Activated CD8-positive, alpha-beta memory T cell treated with anti-CD3 and anti-CD28 coated beads, Interleukin-2, amount 50 U/mL, for 24 hours (primary cell): ENCODE measurements around the gene ZNF724.
"Not testable (repeated sequence)": the region's sequence is repeated elsewhere in the genome, so short reads cannot be mapped to it uniquely, and the experiment has no call there.

Experiments used
- DNase-seq: peaks from one replicate; pipeline ENCODE4 v3.0.0-alpha.2; 2020; ENCODE audit errors: extremely low read depth

ZNF724 gene

DNA sequence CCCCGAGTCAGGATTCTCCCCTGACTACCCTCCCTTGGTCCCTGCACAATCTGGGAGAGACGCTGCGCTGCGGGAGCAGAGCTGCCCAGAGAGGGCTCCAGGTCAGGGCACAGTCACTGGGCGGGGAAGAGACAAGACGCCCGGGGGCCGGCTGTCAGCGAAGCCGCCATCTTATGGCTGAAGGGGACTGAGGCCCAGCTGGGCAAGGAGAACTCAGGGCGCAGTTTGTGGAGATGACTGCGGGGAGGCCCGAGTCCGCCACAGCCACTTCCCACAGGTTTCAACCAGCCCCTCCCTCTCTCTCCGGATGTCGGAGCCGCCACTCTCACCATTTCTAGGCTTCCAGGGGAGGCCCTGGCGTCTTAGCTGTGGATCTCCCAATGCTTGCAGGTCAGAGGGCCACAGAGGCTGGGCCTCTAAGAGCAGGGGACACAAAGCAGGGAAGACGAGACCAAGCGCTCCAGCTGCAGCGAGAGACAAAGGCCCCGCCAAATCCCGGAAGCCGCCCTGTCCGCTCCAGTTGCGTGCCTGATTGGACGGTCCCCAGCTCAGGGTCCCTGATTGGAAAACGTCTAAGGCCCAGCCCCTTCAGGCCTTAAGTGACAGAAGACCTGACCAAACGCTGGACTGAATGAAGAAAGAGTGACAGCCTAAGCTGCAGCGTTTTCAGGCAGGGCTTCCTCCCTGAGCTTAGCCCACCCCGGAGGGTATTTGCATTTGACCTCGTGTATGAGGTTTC is at the start of gene ZNF724:
Gene ZNF724 (minus strand): TSS at position 484 of the 739 bp plus-strand sequence. CDS start 152 bp downstream, at position 332.
- peak; percentile 78 for DNase-seq

DNA sequence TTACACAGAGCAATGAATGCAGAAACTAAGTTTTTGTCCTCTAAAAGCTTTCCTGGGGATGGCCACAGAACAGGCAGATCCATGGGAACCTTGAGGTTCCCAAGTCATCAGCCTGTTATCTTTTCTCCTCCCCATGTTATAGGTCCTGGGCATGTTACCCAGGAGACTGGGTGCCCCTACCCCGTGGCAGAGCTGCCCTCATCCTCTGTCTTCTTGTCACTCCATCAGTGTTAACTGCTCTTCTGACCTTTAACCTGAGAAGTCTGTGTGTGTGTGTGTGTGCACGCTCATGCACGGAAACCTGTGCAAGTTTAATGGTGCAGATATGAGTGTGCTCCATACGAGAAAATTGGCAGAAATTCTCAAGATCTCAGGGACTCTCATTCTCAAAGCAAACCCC is 43.9 kb upstream of the ZNF724 start:
- DNase-seq = no peak

DNA sequence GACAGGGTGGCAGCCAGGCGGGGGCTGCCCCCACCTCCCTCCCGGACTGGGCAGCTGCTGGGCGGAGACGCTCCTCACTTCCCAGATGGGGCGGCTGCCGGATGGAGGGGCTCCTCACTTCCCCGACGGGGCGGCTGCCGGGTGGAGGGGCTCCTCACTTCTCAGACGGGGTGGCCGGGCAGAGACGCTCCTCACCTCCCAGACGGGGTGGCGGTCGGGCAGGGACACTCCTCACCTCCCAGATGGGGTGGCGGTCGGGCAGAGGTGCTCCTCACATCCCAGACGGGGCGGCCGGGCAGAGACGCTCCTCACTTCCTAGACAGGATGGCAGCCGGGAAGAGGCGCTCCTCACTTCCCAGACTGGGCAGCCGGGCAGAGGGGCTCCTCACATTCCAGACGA is 39.8 kb upstream of the ZNF724 start:
- DNase-seq = not testable (repeated sequence)

DNA sequence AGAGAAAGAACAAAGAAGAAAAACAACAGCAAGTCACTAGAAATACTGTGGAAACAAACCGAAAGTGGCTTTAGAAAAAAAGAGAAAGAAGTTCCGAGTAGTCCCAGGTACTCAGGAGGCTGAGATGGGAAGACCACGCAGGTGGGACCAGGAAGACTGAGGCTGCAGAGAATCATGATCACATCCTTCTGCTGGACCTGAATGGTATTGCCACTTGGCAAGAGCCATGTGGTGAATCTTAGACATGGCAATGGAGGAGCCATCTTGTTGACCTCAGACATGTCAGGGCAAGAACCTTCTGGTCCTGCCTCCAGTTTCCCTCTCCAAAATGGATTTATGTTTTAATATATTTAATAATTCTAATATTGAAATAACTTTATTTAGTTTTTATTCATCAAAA is 37.4 kb upstream of the ZNF724 start:
- DNase-seq = no peak

DNA sequence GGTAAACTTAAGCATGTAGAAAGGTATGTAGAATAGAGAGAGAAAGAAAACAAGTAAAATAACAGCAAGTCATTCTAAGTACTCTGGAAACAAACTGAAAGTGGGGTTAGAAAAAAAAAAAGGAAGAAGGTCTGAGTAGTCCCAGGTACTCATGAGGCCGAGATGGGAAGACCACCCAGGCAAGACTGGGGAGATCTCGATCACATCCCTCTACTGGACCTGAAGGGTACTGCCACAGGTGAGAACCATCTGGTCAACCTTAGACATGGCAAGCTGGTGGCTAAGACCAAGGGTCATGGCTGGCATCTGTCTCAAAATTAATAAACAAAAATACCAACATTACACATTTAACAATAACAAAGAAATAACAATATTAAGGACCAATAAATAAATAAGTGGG is 36.3 kb upstream of the ZNF724 start:
- DNase-seq = no peak

DNA sequence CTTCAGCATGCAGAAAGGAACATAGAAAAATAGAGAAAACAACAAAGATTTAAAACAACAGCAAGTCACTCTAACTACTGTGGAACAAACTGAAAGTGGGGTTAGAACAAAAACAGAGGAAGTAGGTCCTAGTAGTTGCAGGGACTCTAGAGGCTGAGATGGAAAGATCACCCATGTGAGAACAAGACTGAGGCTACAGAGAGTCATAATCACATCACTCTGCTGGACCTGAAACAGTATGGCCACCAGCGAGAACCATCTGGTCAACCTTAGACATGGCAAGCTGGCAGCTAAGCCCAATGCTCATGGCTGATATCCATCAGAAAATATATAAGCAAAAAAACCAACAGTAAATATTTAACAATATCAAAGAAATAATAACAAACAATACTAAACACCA is 35.8 kb upstream of the ZNF724 start:
- no peak for DNase-seq

DNA sequence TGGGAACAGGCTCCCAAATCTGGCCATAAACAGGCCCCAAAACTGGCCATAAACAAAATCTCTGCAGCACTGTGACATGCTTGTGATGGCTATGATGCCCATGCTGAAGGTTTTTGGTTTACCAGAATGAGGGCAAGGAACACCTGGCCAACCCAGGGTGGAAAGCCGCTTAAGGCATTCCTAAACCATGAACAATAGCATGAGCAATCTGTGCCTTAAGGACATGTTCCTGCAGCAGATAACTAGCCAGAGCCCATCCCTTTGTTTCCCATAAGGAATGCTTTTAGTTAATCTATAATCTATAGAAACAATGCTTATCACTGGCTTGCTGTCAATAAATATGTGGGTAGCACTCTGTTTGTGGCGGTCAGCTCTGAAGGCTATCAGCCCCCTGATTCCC is 35.1 kb upstream of the ZNF724 start:
- not testable (repeated sequence) for DNase-seq

DNA sequence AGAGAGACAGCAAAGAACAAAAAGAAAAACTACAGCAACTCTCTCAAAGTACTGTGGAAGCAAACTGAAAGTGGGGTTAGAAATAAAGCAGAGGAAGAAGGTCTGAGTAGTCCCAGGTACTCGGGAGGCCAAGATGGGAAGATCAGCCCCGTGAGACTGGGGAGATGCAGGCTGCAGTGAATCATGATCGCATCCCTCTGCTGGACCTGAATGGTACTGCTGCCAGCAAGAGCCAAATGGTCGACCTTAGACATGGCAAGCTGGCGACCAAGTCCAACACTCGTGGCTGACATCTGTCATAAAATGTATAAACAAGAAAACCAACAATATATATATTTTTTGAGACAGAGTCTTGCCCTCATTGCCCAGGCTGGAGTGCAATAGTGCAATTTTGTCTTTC is 33.7 kb upstream of the ZNF724 start:
- no peak for DNase-seq

DNA sequence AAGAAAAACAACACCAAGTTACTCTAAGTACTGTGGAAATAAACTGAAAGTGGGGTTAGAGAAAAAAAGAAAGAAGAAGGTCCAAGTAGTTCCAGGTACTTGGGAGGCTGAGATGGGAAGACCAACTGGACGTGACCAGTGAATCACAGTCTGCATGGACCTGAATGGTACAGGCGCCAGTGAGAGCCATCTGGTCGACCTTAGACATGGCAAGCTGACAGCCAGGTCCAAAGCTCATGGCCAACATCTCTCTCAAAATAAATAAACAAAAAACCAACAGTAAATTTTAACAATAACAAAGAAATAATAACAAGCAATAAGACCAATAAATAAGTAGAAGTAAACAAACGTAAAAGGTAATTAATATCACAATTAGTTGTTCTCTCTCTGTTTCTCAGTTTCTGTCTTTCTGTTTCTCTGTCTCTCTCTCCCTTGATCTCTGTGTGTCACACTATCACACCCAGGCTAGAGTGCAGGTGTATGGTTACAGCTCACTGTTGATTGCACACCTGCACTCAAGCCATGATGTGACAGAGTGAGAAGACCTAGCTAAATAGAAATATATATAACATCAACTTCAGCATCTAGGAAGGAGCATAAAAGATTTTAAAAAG is 31.6 kb upstream of the ZNF724 start:
- no peak for DNase-seq

DNA sequence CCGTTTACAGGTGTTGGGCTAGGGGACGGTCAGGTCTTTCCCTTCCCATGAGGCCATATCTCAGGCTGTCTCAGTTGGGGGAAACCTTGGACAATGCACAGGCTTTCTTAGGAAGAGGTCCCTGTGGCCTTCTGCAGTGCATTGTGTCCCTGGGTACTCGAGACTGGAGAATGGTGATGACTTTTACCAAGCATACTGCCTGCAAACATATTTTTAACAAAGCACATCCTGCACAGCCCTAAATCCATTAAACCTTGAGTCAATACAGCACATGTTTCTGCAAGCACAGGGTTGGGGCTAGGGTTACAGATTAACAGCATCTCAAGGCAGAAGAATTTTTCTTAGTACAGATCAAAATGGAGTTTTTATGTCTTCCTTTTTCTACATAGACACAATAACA is 27.9 kb upstream of the ZNF724 start:
- DNase-seq = not testable (repeated sequence)

DNA sequence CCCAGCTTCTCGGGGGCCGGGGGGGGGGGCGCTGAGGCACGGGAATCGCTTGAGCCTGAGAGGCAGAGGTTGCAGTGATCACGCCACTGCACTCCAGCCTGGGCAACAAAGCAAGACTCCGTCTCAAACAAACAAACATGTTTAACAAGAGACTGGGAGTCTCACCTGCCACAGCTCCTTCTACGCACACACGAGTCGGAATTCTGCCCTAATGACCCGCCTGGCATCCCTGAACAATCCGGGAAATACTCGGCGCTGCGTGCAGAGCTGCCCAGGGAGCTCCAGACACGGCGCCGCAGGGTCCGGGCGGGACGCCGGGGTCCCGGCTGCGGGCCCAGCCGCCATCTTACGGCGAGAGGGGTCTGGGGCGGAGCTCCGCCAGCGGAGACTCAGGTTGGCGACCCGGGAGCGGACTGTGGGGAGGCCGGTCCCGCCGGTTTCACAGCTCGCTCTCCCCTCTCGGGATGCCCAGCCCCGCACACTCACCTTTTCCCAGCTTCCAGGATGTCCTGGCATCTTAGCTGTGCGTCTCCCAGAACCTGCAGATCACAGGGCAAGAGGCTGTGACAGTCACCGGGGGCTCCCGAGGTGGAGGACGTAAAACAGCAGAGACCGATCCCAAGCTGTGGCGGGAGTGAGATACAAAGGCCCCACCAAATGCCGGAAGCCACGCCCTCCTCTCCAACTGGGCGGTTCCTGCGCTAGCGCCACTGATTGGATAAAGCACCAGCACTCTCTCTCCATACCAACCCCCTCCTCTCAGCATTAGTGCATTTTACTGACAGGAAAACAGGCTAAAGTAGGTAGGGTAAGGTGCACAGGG is 23.6 kb upstream of the ZNF724 start:
- peak; percentile 89 for DNase-seq

DNA sequence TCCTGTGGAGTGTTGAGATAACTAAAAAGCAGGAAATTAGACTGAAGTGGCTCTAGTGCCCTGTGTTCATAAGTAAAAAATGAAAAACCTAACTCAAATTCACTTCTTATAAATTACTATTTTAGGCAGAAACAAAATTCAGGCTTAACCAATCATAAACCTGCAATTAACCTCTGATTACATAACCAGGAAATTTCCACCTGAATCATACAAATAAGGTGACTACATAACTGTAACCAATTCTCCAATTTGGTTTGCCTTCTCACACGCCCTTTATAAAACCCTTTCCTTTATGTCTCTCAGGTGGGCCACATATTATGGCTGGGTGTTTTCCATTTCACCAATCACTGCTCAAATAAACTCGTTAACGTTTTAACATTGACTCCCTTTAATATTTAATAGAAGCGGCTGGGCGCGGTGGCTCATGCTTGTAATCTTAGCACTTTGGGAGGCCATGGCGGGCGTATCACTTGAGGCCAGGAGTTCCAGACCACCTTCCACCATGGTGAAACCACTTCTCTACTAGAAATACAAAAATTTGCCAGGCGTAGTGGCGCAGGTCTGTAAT is 22.9 kb upstream of the ZNF724 start:
- DNase-seq = no peak

DNA sequence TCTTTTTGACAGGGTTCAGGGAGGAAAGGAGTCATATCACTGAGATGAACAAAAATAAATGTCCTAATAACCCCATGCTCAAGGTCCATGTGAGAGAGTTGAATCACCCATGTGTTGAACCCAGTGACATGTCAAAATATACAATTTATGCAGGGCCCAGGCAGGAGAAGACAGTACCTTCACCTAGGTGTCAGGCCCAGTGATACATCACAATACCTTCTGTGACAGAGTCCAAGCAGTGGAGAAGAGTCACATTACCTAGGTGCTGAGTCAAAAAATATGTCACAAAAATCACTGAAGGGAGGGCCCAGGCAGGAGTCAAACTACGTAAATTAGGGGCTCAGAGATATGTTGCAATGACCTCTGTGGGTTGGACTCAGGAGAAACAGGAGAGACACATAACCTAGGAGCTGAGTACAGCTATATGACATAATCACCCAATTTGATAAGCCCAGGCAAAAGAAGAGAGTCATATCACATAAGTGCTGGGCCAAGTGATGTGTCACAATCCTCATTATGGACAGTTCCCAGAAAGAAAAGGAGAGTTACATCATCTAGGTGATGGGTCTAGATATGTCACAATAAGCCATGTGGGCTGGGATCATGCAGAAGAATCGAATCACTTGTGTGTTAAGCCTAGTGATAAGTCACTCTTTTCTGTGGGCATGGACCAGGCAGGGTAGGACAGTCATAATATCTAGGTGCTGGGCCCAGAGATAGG is 13.8 kb upstream of the ZNF724 start:
- DNase-seq = no peak

DNA sequence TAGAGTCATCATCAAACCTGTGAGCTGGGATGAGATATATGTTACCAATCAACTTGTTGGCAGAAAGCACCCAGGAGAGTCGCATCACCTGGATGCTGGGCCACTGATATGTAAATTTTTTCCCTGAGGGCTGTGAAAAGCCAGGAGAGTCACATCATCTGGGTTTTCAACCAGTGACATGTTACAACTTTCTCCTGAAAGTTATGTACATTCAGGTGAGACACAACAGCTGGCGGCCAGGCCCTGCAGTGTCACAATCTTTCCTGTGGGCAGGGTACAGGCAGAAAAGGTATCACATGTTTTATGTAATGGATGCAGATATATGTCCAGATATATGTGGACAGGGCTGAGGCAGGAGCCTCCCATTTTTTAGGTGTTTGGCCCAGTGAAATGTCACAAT is 13.2 kb upstream of the ZNF724 start:
- DNase-seq = no peak

DNA sequence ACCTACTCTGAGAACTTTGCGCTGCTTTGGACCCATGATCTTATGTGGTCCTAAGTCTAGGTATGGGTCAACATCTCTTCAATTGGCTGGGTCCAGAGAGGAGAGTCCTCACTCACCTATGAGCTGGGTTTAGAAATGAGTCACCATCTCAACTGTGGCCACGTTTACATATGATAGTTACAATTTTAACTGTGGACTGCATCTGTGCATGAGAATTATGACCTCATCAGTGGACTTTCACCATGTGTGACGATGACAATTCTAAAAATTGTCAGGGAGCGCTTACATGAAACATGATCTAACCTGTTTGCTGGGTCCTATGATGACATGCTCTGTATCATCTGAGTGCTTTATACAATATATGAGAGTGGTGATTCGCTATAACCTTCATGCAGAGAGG is 12.7 kb upstream of the ZNF724 start:
- DNase-seq = no peak

DNA sequence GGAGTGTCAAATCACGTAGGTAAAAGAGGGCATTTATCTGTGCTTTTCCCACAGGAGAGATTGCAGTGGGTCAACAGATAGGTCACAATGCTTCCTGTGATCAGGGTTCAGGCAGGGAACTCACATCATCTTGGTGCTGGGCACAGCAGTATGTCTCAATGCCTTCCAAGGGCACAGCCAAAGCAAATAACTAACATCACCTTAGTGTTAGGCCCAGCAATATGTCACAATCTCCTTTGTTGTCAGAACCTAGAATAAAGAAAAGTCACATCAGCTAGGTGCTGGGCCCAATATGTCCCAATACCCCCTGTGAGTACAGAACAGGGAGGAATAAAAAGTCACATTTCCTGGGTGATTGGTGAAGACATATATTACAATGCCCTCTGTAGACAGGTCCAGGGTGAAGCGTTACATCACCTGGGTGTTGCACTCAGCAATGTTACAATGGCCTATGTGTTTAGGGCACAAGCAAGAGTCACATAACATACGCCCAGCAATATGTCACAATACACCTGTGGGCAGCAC is 11.4 kb upstream of the ZNF724 start:
- no peak for DNase-seq

DNA sequence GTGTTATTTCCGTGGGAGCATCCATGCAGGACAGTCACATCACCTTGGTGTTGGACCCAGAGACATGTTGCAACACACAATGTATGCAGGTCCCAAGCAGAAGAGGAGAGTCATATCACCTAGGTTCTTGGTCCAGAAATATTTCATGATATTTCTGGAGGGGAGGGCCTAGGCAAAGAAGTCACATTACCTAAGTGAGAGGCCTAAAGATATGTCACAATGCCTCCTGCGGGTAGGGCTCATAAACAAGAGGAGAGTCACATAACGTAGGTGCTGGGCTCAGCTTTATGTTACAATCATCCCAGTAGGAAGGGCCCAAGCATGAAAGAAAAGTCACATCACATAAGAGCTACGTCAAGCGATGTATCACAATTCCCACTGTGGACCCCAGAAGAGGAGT is 10.8 kb upstream of the ZNF724 start:
- DNase-seq = no peak

DNA sequence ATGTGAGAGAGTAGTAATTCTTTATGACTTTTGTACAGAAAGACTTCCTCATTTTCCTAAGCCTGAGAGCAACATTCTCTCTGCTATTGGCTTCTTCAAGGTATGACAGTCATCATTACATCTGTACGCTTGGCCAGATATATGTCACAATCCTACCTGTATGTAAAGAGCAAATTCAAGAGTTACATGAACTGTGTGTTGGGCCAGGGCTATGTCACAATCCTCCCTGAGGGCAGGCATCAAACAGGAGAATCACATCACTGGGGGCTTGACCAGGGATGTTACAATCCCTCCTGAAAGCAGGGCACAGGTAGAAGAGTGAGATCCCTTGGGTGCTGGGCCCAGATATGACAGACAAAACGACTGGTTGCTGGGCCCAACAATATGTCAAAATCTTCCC is 9.8 kb upstream of the ZNF724 start:
- no peak for DNase-seq

DNA sequence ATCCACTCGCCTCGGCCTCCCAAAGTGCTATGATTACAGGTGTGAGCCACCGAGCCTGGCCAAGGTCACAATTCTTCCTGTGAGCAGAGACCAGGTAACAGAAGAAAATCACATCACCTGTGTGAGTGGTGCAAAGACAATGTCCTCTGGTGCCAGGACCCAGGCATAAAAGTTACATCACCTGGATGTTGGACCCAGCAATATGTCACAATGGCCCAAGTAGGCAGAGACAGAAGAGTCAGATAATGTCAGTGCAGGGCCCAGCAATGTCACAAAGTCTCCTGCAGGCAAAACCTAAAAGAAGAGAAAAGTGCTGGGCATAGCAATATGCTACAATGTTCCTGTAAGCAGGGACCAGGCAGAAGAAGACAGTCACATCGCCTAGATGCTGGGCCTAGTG is 5.5 kb upstream of the ZNF724 start:
- DNase-seq = no peak

DNA sequence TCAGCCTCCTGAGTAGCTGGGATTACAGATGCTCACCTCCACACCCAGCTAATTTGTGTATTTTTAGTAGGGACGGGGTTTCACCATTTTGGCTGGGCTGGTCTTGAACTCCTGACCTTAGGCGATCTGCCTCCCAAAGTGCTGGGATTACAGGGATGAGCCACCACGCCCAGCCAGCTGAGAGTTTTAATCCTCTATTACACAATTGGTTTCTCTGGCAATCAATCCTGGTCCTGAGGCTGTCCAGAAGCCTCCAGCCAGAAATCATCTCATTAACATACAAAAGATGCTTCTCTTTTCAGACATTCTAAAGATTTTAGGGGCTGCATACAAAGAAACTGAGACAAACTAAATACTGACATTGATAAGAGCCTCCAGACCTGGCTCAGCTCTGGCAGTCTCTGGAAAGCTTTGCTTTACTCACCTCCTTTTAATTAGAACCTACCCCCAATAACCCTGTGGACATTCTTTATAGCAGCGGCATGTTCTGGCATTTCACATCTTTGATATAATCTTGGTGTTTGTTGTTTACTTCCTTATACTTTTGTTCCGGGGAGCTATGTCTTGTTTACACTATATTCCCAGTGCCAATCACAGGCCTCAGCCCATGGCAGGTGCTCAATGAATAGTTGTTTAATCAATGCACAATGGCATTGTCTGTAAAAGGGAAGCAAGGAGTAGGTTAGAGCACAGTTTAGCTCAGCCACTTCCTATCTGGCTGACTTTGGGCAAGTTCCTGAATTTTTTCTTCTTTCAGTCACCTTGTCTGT is 4.1 kb upstream of the ZNF724 start:
- DNase-seq = no peak

DNA sequence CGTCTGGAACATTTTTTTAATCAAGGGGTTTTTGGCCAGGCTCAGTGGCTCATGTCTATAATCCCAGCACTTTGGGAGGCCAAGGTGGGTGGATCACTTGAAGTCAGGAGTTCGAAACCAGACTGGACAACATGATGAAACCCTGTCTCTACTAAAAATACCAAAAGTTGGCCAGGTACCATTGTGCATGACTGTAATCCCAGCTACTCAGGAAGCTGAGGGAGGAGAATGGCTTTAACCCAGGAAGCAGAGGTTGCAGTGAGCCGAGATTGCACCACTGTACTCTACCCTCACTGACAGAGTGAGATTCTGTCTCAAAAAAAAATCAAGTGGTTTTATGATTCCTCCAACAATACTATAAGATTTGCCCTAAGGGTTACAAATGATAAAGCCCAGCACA is 3.1 kb upstream of the ZNF724 start:
- not testable (repeated sequence) for DNase-seq
